ENCODE results near the gene TRIM47. TPM values are rescaled to one million over a fixed set of nuclear protein-coding genes. Genes with fewer than 3 reads are reported as not detected.

The TRIM47 gene
- total and polyA plus RNA-seq, 2 of the 13 experiments (the other 11 are each of a cell fraction or from before 2014, with no cell fraction given), result 33.5 to 82.0 TPM

DNA sequence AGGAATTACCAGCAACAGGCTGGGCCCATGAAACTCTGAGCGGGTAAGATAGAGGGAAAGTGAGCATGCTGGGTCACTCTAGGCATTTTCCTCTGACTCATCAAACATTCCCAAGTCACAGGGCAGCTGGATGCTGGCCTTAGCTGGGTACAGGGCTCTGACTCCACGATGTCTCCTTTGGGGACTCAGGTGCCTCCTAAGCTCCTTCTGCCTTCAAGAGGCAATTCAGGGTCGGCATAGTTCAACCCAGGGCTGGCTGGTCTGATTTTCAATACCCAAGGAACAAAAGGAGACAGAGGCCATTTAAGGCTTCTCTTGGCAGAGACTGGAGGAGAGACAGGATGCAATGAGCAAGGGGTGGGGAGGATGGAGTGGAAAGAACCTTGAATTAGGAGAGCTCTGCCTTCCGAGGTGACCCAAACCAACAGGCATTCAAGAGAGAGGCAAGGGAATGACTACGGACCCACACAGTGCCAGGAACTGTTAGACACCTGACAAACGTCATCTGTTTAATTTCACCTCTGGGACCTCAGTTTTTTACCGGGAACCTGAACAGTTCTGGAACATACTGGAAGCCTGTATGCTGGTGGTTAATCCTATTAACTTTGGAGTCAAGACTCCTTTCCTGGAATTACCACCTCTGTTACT, 24.2 kb downstream of the TRIM47 start (continued):
- TF ChIP-seq, protein P1, sequence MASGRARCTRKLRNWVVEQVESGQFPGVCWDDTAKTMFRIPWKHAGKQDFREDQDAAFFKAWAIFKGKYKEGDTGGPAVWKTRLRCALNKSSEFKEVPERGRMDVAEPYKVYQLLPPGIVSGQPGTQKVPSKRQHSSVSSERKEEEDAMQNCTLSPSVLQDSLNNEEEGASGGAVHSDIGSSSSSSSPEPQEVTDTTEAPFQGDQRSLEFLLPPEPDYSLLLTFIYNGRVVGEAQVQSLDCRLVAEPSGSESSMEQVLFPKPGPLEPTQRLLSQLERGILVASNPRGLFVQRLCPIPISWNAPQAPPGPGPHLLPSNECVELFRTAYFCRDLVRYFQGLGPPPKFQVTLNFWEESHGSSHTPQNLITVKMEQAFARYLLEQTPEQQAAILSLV (CRISPR knock-in tag; IDR thresholded peaks at IDR 0.05; ENCODE audit: borderline replicate concordance), result no peak
- TF ChIP-seq ZNF207 (IDR thresholded peaks at IDR 0.05; ENCODE audit: borderline replicate concordance) (no peak), U2AF2 (IDR thresholded peaks at IDR 0.05; ENCODE audit: low read depth, low read length) (no peak), YEATS2 (CRISPR knock-in tag; IDR thresholded peaks at IDR 0.05; ENCODE audit: borderline replicate concordance) (no peak), ZC3H13 (CRISPR knock-in tag; IDR thresholded peaks at IDR 0.05) (0 out of 2 replicates have a peak, but pooled peaks have one; percentile 32), RFX1 (IDR thresholded peaks at IDR 0.05) (no peak), IKZF1 (IDR thresholded peaks at IDR 0.05) (no peak), ZNF121 (CRISPR knock-in tag; IDR thresholded peaks at IDR 0.05) (no peak), ZNF761 (CRISPR knock-in tag; conservative IDR thresholded peaks at IDR 0.05) (no peak), RARG (CRISPR knock-in tag; IDR thresholded peaks at IDR 0.05; ENCODE audit: low read depth) (no peak), SNRNP70 (IDR thresholded peaks at IDR 0.05; ENCODE audit: low read depth, low read length) (no peak), ZSCAN30 (CRISPR knock-in tag; IDR thresholded peaks at IDR 0.05) (0 out of 2 replicates have a peak, but pooled peaks have one; percentile 7), MIER3 (CRISPR knock-in tag; IDR thresholded peaks at IDR 0.05; ENCODE audit: borderline replicate concordance) (0 out of 2 replicates have a peak, but pooled peaks have one; percentile 13), ZNF619 (CRISPR knock-in tag; IDR thresholded peaks at IDR 0.05) (no peak), JUN (CRISPR knock-in tag; IDR thresholded peaks at IDR 0.05) (0 out of 2 replicates have a peak, but pooled peaks have one; percentile 34), PTBP1 (IDR thresholded peaks at IDR 0.05; ENCODE audit: low read depth, low read length, poor library complexity, severe bottlenecking) (no peak), SNAPC2 (CRISPR knock-in tag; IDR thresholded peaks at IDR 0.05) (no peak), MAFK (conservative IDR thresholded peaks at IDR 0.05 in 1 of 2, IDR thresholded peaks at IDR 0.05 in 1 of 2; ENCODE audit: low read length in 2 of 2) (peak; percentile 51 to 78), JARID2 (CRISPR knock-in tag; IDR thresholded peaks at IDR 0.05; ENCODE audit: insufficient replicate concordance) (no peak), MAFG (CRISPR knock-in tag; IDR thresholded peaks at IDR 0.05) (no peak), FOXA1 (IDR thresholded peaks at IDR 0.05) (no peak), FOXA1 (CRISPR knock-in tag; IDR thresholded peaks at IDR 0.05) (no peak), ZNF326 (CRISPR knock-in tag; IDR thresholded peaks at IDR 0.05; ENCODE audit: borderline replicate concordance) (no peak), ZNF260 (CRISPR knock-in tag; IDR thresholded peaks at IDR 0.05; ENCODE audit: borderline replicate concordance, low read depth) (no peak), HDAC1 (CRISPR knock-in tag; IDR thresholded peaks at IDR 0.05) (no peak)
- TF ChIP-seq, protein P2, sequence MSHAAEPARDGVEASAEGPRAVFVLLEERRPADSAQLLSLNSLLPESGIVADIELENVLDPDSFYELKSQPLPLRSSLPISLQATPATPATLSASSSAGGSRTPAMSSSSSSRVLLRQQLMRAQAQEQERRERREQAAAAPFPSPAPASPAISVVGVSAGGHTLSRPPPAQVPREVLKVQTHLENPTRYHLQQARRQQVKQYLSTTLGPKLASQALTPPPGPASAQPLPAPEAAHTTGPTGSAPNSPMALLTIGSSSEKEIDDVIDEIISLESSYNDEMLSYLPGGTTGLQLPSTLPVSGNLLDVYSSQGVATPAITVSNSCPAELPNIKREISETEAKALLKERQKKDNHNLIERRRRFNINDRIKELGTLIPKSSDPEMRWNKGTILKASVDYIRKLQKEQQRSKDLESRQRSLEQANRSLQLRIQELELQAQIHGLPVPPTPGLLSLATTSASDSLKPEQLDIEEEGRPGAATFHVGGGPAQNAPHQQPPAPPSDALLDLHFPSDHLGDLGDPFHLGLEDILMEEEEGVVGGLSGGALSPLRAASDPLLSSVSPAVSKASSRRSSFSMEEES (CRISPR knock-in tag; IDR thresholded peaks at IDR 0.05), result no peak
- TF ChIP-seq, protein P3, sequence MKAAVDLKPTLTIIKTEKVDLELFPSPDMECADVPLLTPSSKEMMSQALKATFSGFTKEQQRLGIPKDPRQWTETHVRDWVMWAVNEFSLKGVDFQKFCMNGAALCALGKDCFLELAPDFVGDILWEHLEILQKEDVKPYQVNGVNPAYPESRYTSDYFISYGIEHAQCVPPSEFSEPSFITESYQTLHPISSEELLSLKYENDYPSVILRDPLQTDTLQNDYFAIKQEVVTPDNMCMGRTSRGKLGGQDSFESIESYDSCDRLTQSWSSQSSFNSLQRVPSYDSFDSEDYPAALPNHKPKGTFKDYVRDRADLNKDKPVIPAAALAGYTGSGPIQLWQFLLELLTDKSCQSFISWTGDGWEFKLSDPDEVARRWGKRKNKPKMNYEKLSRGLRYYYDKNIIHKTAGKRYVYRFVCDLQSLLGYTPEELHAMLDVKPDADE (CRISPR knock-in tag; IDR thresholded peaks at IDR 0.05), result no peak

Data from HepG2 (cell line).